Heart left ventricle (tissue), 16 donors: ENCODE measurements around the gene RNLS. TPM values are rescaled to one million over a fixed set of nuclear protein-coding genes. Genes with fewer than 3 reads are reported as not detected.

ENCODE experiments used
- ATAC-seq, 4 donors: fragments of 200-7000 bp; cut with Tn5 transposase; one replicate each; pipeline ENCODE4 v1.9.1; 2020 to 2022; ENCODE audit warnings: moderate library complexity in 4 of 4, mild to moderate bottlenecking in 3 of 4, moderate number of reproducible peaks in 1 of 4
- DNase-seq, 5 donors: peaks; one replicate each; pipeline ENCODE4 v3.0.0-alpha.2; 2020
- H3K27ac ChIP-seq, 12 donors: fragments of 200-600 bp; sonication (generic) in 4 of 12; one replicate each; pipeline versions ENCODE4 v1.5.0 to v1.8.0; 2016 to 2022; ENCODE audit warnings: mild to moderate bottlenecking in 2 of 12
- H3K27me3 ChIP-seq, 9 donors: fragments of 200-600 bp; sonication (generic) in 2 of 9; one replicate each; pipeline versions ENCODE4 v1.5.1 to v1.8.0; 2016 to 2022; ENCODE audit warnings: mild to moderate bottlenecking in 3 of 9
- H3K36me3 ChIP-seq, 9 donors: fragments of 200-600 bp; sonication (generic) in 2 of 9; one replicate each; pipeline versions ENCODE4 v1.5.0 to v1.8.0; 2018 to 2022; ENCODE audit warnings: mild to moderate bottlenecking in 2 of 9
- H3K4me1 ChIP-seq, 12 donors: fragments of 200-600 bp; sonication (generic) in 4 of 12; one replicate each; pipeline versions ENCODE4 v1.5.0 to v1.8.0; 2016 to 2022; ENCODE audit warnings: mild to moderate bottlenecking in 3 of 12
- H3K4me3 ChIP-seq, 12 donors: fragments of 200-600 bp; sonication (generic) in 4 of 12; one replicate each; pipeline versions ENCODE4 v1.5.0 to v1.8.0; 2017 to 2022; ENCODE audit warnings: mild to moderate bottlenecking in 9 of 12, moderate library complexity in 4 of 12
- H3K9me3 ChIP-seq, 12 donors: fragments of 200-600 bp; sonication (generic) in 4 of 12; one replicate each; pipeline versions ENCODE4 v1.5.0 to v1.8.0; 2016 to 2022; ENCODE audit warnings: mild to moderate bottlenecking in 1 of 12
- CTCF ChIP-seq, 12 donors: fragments of 200-600 bp; sonication (generic) in 4 of 12; IDR thresholded peaks; one replicate each; pipeline versions ENCODE4 v1.5.0 to v1.8.0; 2018 to 2022; ENCODE audit warnings: antibody characterized with exemption in 12 of 12, mild to moderate bottlenecking in 5 of 12
- POLR2A ChIP-seq, 2 donors: fragments of 450-650 bp; IDR thresholded peaks; one replicate each; pipeline ENCODE4 v1.6.1; 2017; ENCODE audit warnings: antibody characterized with exemption in 2 of 2, mild to moderate bottlenecking in 2 of 2, moderate library complexity in 2 of 2
- WGBS, 4 donors: extraction: QIAGEN DNeasy Blood & Tissue Kit in 2 of 4; methylation state at CpG; one replicate each; pipeline versions ENCODE4 v1.1.5 to v1.1.7; 2013 to 2018; 5-methylcytosine and 5-hydroxymethylcytosine counted together
- intact Hi-C, 10 donors: fragments of 100-400 bp; cut with DNase I; formaldehyde crosslinking; loops; one replicate each; pipeline versions ENCODE4 v1.11.1 to v1.14.2; 2022
- polyA plus RNA-seq, 2 donors: library from polyadenylated mRNA; stranded (reverse); fragments of 200-250 nt; gene quantifications; one replicate each; pipeline ENCODE4 v1.2.3, GENCODE V29; 2013
- total RNA-seq, 9 donors: library from RNA; depleted of rRNA in 2 of 9; stranded (reverse); fragments of >200 nt in 2 of 9; fragmentation: NEBNext Ultra II Directional in 3 of 9; extraction: Animal tissue kit (Norgen Biotek cat#: 25700) in 3 of 9; gene quantifications; one replicate each; pipeline versions ENCODE4 v1.1.0 to v1.2.4, GENCODE V29; 2016 to 2023
- donor health status: ischemic (EF 13 %, LVEDD 7.1; RV severe dilation, severe dysfunction).
- donor health status: healthy with polysubstance abuse.
- donor health status: DM: no; HTN: yes; CAD: no.
- donor health status: DM: no; HTN: no; CAD: no.
- donor health status: ischemic (EF 25% LVEDD 6.9; RV normal size, moderate dysfunction).
- donor health status: ischemic (EF 25% LVEDD 5.7; RV mildly dilated, moderate dysfunction).
- donor health status: healthy.
- donor health status: DM: yes; HTN: yes; CAD: no.
- donor health status: ischemic (EF 35%, LVEDD 5.7; RV mildly dilated, moderate dysfunction).
- donor health status: nonischemic (EF 11% LVEDD 7.7; RV severe dilation, severe dysfunction).
- donor health status: DM: yes; HTN: yes; CAD: no.
- donor health status: PGD.
- donor health status: ischemic (EF 29% LVEDD 5.4; RV normal size, mild dysfunction).
- donor health status: nonischemic (EF 23%, LVEDD 6.1; RV moderate dilation, normal function).

Gene RNLS
- total and polyA plus RNA-seq, 11 donors: 6.6 to 30.7 (median 15.1) TPM

GRCh38 chr10:88536437-88536836, 46.7 kb downstream of the RNLS start:
- intact Hi-C loops: loop anchor here in 2 of 10 donors (5.0 to 10.0 kb wide), 2 partner anchors 112 to 119 kb away; no protein-coding TSS in a partner anchor
- no peaks in the 10 kb centered on the region for H3K36me3 ChIP-seq
- DNase-seq: no peak
- H3K4me1 ChIP-seq: peaks cover 0 to 10% (median 0%) of the 10 kb centered on the region in 12 donors
- no peak overlapping the region for H3K4me3 ChIP-seq
- no peaks in the 10 kb centered on the region for H3K9me3 ChIP-seq
- no peak for TF ChIP-seq POLR2A (IDR thresholded peaks at IDR 0.05)
- TF ChIP-seq CTCF (IDR thresholded peaks at IDR 0.05): no peak
- H3K27ac ChIP-seq: no peak overlapping the region
- H3K27me3 ChIP-seq: no peaks in the 10 kb centered on the region
- ATAC-seq: peak in 2 of 4 donors; percentile 24 to 91
- WGBS, 4 donors: 69 to 77% (median 72%) methylated on average over 4 of the region's 4 CpGs

GRCh38 chr10:88534072-88534665, 48.9 kb downstream of the RNLS start:
- peaks cover 0 to 7% (median 0%) of the 10 kb centered on the region in 12 donors for H3K4me1 ChIP-seq
- intact Hi-C loops: loop anchor here in 1 of 10 donors (10.0 kb wide), 1 partner anchor 109 kb away; no protein-coding TSS in a partner anchor
- H3K27me3 ChIP-seq: no peaks in the 10 kb centered on the region
- no peak overlapping the region for H3K27ac ChIP-seq
- no peaks in the 10 kb centered on the region for H3K36me3 ChIP-seq
- H3K4me3 ChIP-seq: no peak overlapping the region
- H3K9me3 ChIP-seq: no peaks in the 10 kb centered on the region
- ATAC-seq (no peak), DNase-seq (no peak)
- TF ChIP-seq CTCF (IDR thresholded peaks at IDR 0.05): no peak
- TF ChIP-seq POLR2A (IDR thresholded peaks at IDR 0.05): no peak
- WGBS, 4 donors: 73 to 80% (median 77%) methylated on average over 1 of the region's 1 CpG

GRCh38 chr10:88531392-88532052, 51.6 kb downstream of the RNLS start:
- Histone ChIP-seq H3K27me3 (no peaks in the 10 kb centered on the region), H3K4me1 (no peaks in the 10 kb centered on the region), H3K27ac (no peak overlapping the region), H3K4me3 (no peak overlapping the region), H3K36me3 (no peaks in the 10 kb centered on the region), H3K9me3 (no peaks in the 10 kb centered on the region)
- whole genome bisulfite sequencing, 4 donors: 73 to 81% (median 77%) methylated on average over 4 of the region's 4 CpGs
- DNase-seq: no peak
- ATAC-seq: no peak
- no peak for TF ChIP-seq POLR2A (IDR thresholded peaks at IDR 0.05)
- no peak for TF ChIP-seq CTCF (IDR thresholded peaks at IDR 0.05)
- intact Hi-C loops: loop anchor here in 1 of 10 donors (10.0 kb wide), 1 partner anchor 107 kb away; no protein-coding TSS in a partner anchor

- H3K4me3 ChIP-seq: no peak overlapping the region
- no peak for DNase-seq
- no peak overlapping the region for H3K27ac ChIP-seq
- TF ChIP-seq POLR2A (IDR thresholded peaks at IDR 0.05) (no peak), CTCF (IDR thresholded peaks at IDR 0.05) (no peak)
- no peaks in the 10 kb centered on the region for H3K27me3 ChIP-seq
- WGBS, 4 donors: 92 to 95% (median 93%) methylated on average over 3 of the region's 3 CpGs
- no peaks in the 10 kb centered on the region for H3K4me1 ChIP-seq
- ATAC-seq: no peak
- no peaks in the 10 kb centered on the region for H3K9me3 ChIP-seq
- intact Hi-C loops: loop anchor here in 1 of 10 donors (10.0 kb wide), 1 partner anchor 106 kb away; no protein-coding TSS in a partner anchor
- no peaks in the 10 kb centered on the region for H3K36me3 ChIP-seq
These were observed 52.3 kb downstream of the RNLS start for GRCh38 chr10:88530629-88531391.
